ENCODE results near the gene STK32C. TPM values are rescaled to one million over a fixed set of nuclear protein-coding genes. Genes with fewer than 3 reads are reported as not detected.

The STK32C gene
- total and polyA plus RNA-seq, 2 of the 4 experiments (the other 2 are of a cell fraction), result 5.0 to 8.3 TPM

- TF ChIP-seq CHD1 (IDR thresholded peaks at IDR 0.05; ENCODE audit: low read depth, low read length) (no peak), CEBPB (IDR thresholded peaks at IDR 0.05; ENCODE audit: low read depth, low read length) (no peak), RCOR1 (IDR thresholded peaks at IDR 0.05; ENCODE audit: insufficient replicate concordance, low read length) (no peak), RAD21 (IDR thresholded peaks at IDR 0.05; ENCODE audit: low read length) (no peak), RFX5 (IDR thresholded peaks at IDR 0.05; ENCODE audit: low read depth, low read length) (no peak), POLR2A (IDR thresholded peaks at IDR 0.05; ENCODE audit: low read depth, low read length) (no peak), BHLHE40 (IDR thresholded peaks at IDR 0.05; ENCODE audit: low read depth, low read length) (no peak), USF2 (IDR thresholded peaks at IDR 0.05; ENCODE audit: low read depth, low read length) (no peak), ELK1 (IDR thresholded peaks at IDR 0.05; ENCODE audit: borderline replicate concordance, low read depth, low read length) (no peak), MAZ (IDR thresholded peaks at IDR 0.05; ENCODE audit: borderline replicate concordance, low read depth, low read length) (no peak), NFE2L2 (IDR thresholded peaks at IDR 0.05; ENCODE audit: low read depth, low read length) (no peak), FOS (IDR thresholded peaks at IDR 0.05; ENCODE audit: low read depth, low read length) (no peak), MXI1 (IDR thresholded peaks at IDR 0.05; ENCODE audit: borderline replicate concordance, low read depth, low read length) (no peak), MAFK (IDR thresholded peaks at IDR 0.05; ENCODE audit: low read depth, low read length) (no peak), CTCF (conservative IDR thresholded peaks at IDR 0.05; ENCODE audit: low read depth, low read length) (no peak), SMC3 (IDR thresholded peaks at IDR 0.05; ENCODE audit: low read depth, low read length) (no peak)
- H3K9me1 ChIP-seq (ENCODE audit: insufficient read depth, low read length), result no peaks in the 10 kb centered on the region
- CTCF ChIA-PET, result no interaction called here
- H2AK5ac ChIP-seq (ENCODE audit: low read depth, low read length), result no peak overlapping the region
- no peak overlapping the region for H2BK20ac ChIP-seq (ENCODE audit: low read depth, low read length)
- no peak overlapping the region for H3K4me3 ChIP-seq (ENCODE audit: insufficient read depth, low read depth, low read length)
- ATAC-seq (ENCODE audit: low read depth) (no peak), DNase-seq (no peak)
- in situ Hi-C loops (cut with MboI; ENCODE audit: low sequenced_read_pairs), result no loop called here
- 84% methylated on average over 10 of the region's 17 CpGs; no CpG with 5 or more reads in 1 of the 2 experiments for WGBS, 2 experiments (ENCODE audit: extremely low coverage in 2 of 2, insufficient read length in 1 of 2)
- no peak overlapping the region for H2AK9ac ChIP-seq (replicated peaks; ENCODE audit: low read depth, low read length, poor library complexity)
- H3K56ac ChIP-seq (ENCODE audit: extremely low read depth, insufficient read depth, low read length), result no peak overlapping the region
- no peak overlapping the region for H2AFZ ChIP-seq (replicated peaks; ENCODE audit: low read length, poor library complexity)
- no peak overlapping the region for H3K23ac ChIP-seq (ENCODE audit: low read depth, low read length)
- H2BK15ac ChIP-seq (ENCODE audit: low read depth, low read length), result no peak overlapping the region
- H3K4ac ChIP-seq (ENCODE audit: low read depth, low read length), result no peak overlapping the region
- no peak overlapping the region for H2BK5ac ChIP-seq (ENCODE audit: low read depth, low read length, poor library complexity, severe bottlenecking)
- H3K9ac ChIP-seq (ENCODE audit: low read depth, low read length), result no peak overlapping the region
- no TSS peak for BruUV-seq (replicated peaks)
- no peaks in the 10 kb centered on the region for H3K36me3 ChIP-seq (ENCODE audit: control insufficient read depth, insufficient read depth, low read length)
- H4K91ac ChIP-seq (ENCODE audit: insufficient read depth, low read depth, low read length), result no peak overlapping the region
- peaks cover 12% of the 10 kb centered on the region for H3K27me3 ChIP-seq (ENCODE audit: control insufficient read depth, insufficient read depth, low read length)
- dilution Hi-C loops (cut with HindIII; ENCODE audit: low sequenced_read_pairs, unreplicated experiment), result no loop called here
- no peak overlapping the region for H3K18ac ChIP-seq (ENCODE audit: low read depth, low read length)
- no peak overlapping the region for H4K8ac ChIP-seq (ENCODE audit: low read depth in 2 of 2, low read length in 2 of 2)
- H2BK120ac ChIP-seq (ENCODE audit: low read depth, low read length), result no peak overlapping the region
- no peaks in the 10 kb centered on the region for H3K79me1 ChIP-seq (ENCODE audit: low read depth in 1 of 2, low read length in 2 of 2)
- no peak overlapping the region for H4K5ac ChIP-seq (ENCODE audit: low read depth, low read length)
- no peaks in the 10 kb centered on the region for H3K9me3 ChIP-seq (ENCODE audit: control insufficient read depth, insufficient read depth, low read length)
- H3K14ac ChIP-seq (replicated peaks; ENCODE audit: low read depth, low read length), result no peak overlapping the region
- H4K20me1 ChIP-seq (ENCODE audit: insufficient read depth, low read length), result no peaks in the 10 kb centered on the region
- H3K4me1 ChIP-seq (ENCODE audit: control insufficient read depth, insufficient read depth, low read length), result no peaks in the 10 kb centered on the region
- no peak overlapping the region for H3K27ac ChIP-seq (ENCODE audit: insufficient read depth, low read length)
- POLR2A ChIA-PET (ENCODE audit: unreplicated experiment), result no interaction called here
- intact Hi-C loops (cut with micrococcal nuclease), result no loop called here
- H3K4me2 ChIP-seq (ENCODE audit: low read depth, low read length), result no peak overlapping the region
Observed at GRCh38 chr10:132167976-132168375, 139.8 kb downstream of the STK32C start.
